ENCODE results near the gene RBM47.

DNA sequence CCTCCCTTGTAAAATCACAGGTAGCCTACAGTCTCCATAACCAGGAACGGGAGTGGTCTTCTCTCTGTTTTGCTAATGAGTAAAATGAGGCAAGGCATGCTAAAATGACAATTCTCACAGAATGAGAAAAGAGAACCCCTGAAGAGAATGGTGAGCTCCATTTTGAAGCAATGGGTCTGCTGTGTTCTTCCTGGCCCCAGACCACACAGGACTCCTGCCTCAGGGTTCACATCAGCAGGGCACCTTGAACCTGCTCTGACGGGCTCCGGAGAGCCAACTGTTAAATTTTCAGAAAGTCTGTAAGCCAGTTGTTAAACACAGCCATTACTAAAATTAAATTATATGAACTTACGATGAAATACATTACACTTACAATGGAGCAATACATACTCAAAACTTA is 32.1 kb upstream of the RBM47 start:
- TF ChIP-seq POLR2A (IDR thresholded peaks at IDR 0.05; ENCODE audit: low read length) (no peak), GATA1 (IDR thresholded peaks at IDR 0.05; ENCODE audit: low read depth, low read length) (no peak)
